B cell (primary cell): ENCODE measurements around the gene SPATA32. TPM values are rescaled to one million over a fixed set of nuclear protein-coding genes. Genes with fewer than 3 reads are reported as not detected.

Experiments
- ATAC-seq: fragments of 200-7000 bp; cut with Tn5 transposase; one replicate; pipeline ENCODE4 v1.10.0; 2021; ENCODE audit warnings: low read depth, mild to moderate bottlenecking, moderate number of reproducible peaks, moderate library complexity
- CTCF ChIA-PET: fragments of 350-600 bp; sonication (Branson Sonifier 250); formaldehyde crosslinking; loops from one replicate; lab custom pipeline; 2021; ENCODE audit warnings: antibody characterized with exemption, inconsistent platforms; lab: Charles Lee
- POLR2A ChIA-PET: fragments of 350-600 bp; sonication (Branson Sonifier 250); formaldehyde crosslinking; loops from one replicate; lab custom pipeline; 2021; ENCODE audit warnings: antibody characterized with exemption; lab: Charles Lee
- DNase-seq: peaks from one replicate; pipeline ENCODE4 v3.0.0; 2013
- H2AFZ ChIP-seq: 2 replicates; pipeline ENCODE4 v1.6.1; 2012; ENCODE audit warnings: mild to moderate bottlenecking, low read depth, low read length; ENCODE audit not compliant: insufficient read depth, poor library complexity, severe bottlenecking
- H3K27ac ChIP-seq, 2 donors: 1 replicate in 1 of 2; 2 replicates in 1 of 2; pipeline ENCODE4 v1.5.1; 2012 to 2013; ENCODE audit warnings: low read length in 2 of 2, mild to moderate bottlenecking in 2 of 2, moderate library complexity in 1 of 2
- H3K27me3 ChIP-seq, 4 experiments: fragments of 200-600 bp in 1 of 4; sonication (generic) in 1 of 4; replicated peaks in 1 of 4; 1 replicate in 2 of 4; 2 replicates in 2 of 4; pipeline versions ENCODE4 v1.6.1 to v1.7.0; 2013 to 2016; ENCODE audit warnings: low read length in 3 of 4, mild to moderate bottlenecking in 2 of 4, mixed read lengths in 1 of 4, moderate library complexity in 1 of 4; ENCODE audit not compliant: insufficient read depth in 4 of 4, control insufficient read depth in 3 of 4; ENCODE audit errors: control extremely low read depth in 1 of 4
- H3K36me3 ChIP-seq, 2 experiments: replicated peaks in 1 of 2; 1 replicate in 1 of 2; 2 replicates in 1 of 2; pipeline versions ENCODE4 v1.6.1 to v1.7.1; 2013; ENCODE audit warnings: low read length in 1 of 2; ENCODE audit not compliant: insufficient read depth in 2 of 2, control insufficient read depth in 1 of 2; ENCODE audit errors: control extremely low read depth in 1 of 2, extremely low read depth in 1 of 2
- H3K4me1 ChIP-seq, 2 donors: fragments of 200-600 bp in 1 of 2; sonication (generic) in 1 of 2; 1 replicate in 1 of 2; 2 replicates in 1 of 2; pipeline versions ENCODE4 v1.5.1 to v1.6.1; 2013 to 2017; ENCODE audit warnings: low read length in 2 of 2; ENCODE audit not compliant: control insufficient read depth in 2 of 2, insufficient read depth in 2 of 2
- H3K4me2 ChIP-seq: replicated peaks from 2 replicates; pipeline ENCODE3; 2012; ENCODE audit warnings: mild to moderate bottlenecking, low read depth, low read length; ENCODE audit not compliant: poor library complexity, severe bottlenecking
- H3K4me3 ChIP-seq, 5 experiments: fragments of 200-600 bp in 1 of 5; sonication (generic) in 1 of 5; 1 replicate in 3 of 5; 2 replicates in 2 of 5; pipeline versions ENCODE4 v1.5.1 to v1.7.0; 2011 to 2016; ENCODE audit warnings: low read length in 4 of 5, mild to moderate bottlenecking in 4 of 5, low read depth in 2 of 5, control low read depth in 1 of 5, moderate library complexity in 1 of 5; ENCODE audit not compliant: insufficient read depth in 1 of 5; ENCODE audit errors: control extremely low read depth in 1 of 5, extremely low read depth in 1 of 5
- H3K79me2 ChIP-seq: fragments of 200-600 bp; sonication (generic); one replicate; pipeline ENCODE4 v1.6.0; 2016; ENCODE audit warnings: low read length; ENCODE audit not compliant: control insufficient read depth, insufficient read depth
- H3K9ac ChIP-seq: fragments of 200-600 bp; sonication (generic); 2 replicates; pipeline ENCODE4 v1.6.1; 2017; ENCODE audit warnings: mild to moderate bottlenecking, low read length, moderate library complexity
- H3K9me3 ChIP-seq, 3 donors: one replicate each; pipeline versions ENCODE4 v1.6.1 to v1.7.1; 2013; ENCODE audit warnings: low read length in 2 of 3; ENCODE audit not compliant: control insufficient read depth in 2 of 3, insufficient read depth in 1 of 3; ENCODE audit errors: control extremely low read depth in 1 of 3
- H4K20me1 ChIP-seq: 2 replicates; pipeline ENCODE4 v1.6.0; 2012; ENCODE audit warnings: mild to moderate bottlenecking, low read length; ENCODE audit not compliant: insufficient read depth, control insufficient read depth, poor library complexity, severe bottlenecking
- H3K27ac Mint-ChIP-seq: one replicate; pipeline ENCODE4 v1.8.0; 2021; ENCODE audit warnings: mixed read lengths
- H3K27me3 Mint-ChIP-seq: one replicate; pipeline ENCODE4 v1.8.0; 2021; ENCODE audit warnings: mixed read lengths
- H3K4me1 Mint-ChIP-seq: one replicate; pipeline ENCODE4 v1.8.0; 2021; ENCODE audit warnings: mixed read lengths
- H3K4me3 Mint-ChIP-seq: one replicate; pipeline ENCODE4 v1.8.0; 2021; ENCODE audit warnings: mixed read lengths
- H3K9me3 Mint-ChIP-seq: one replicate; pipeline ENCODE4 v1.8.0; 2022; ENCODE audit warnings: mixed read lengths; ENCODE audit not compliant: insufficient read depth
- EZH2 ChIP-seq: IDR thresholded peaks from 2 replicates; pipeline ENCODE4 v1.6.1; 2012; ENCODE audit warnings: borderline replicate concordance, low read depth, mild to moderate bottlenecking, moderate library complexity, low read length; ENCODE audit not compliant: insufficient read depth, poor library complexity, severe bottlenecking
- WGBS: methylation state at CpG from one replicate; pipeline ENCODE4 v1.1.5; 2013; ENCODE audit warnings: missing lambda C conversion rate; ENCODE audit not compliant: insufficient coverage; 5-methylcytosine and 5-hydroxymethylcytosine counted together
- intact Hi-C: fragments of 100-400 bp; cut with micrococcal nuclease; formaldehyde crosslinking; loops from one replicate; pipeline ENCODE4 v1.10.0; 2022
- polyA plus RNA-seq: library from polyadenylated mRNA; depleted of rRNA; stranded (reverse); fragments of >200 nt; gene quantifications from 2 replicates; pipeline ENCODE4 v1.2.3, GENCODE V29; 2012
- total RNA-seq, 2 donors: library from RNA; stranded (reverse); fragments of 120-200 nt in 1 of 2; gene quantifications; 1 replicate in 1 of 2; 2 replicates in 1 of 2; pipeline versions ENCODE4 v1.2.3 to v1.2.4, GENCODE V29; 2013 to 2022
- TF ChIP-seq, protein P1 (sequence below): fragments of 200-600 bp; IDR thresholded peaks from one replicate; pipeline ENCODE4 v1.8.0; 2022; ENCODE audit warnings: antibody characterized with exemption, mild to moderate bottlenecking

The SPATA32 gene
- total and polyA plus RNA-seq, 2 donors (not counting 1 experiment from before 2014, with no cell fraction given) = 0.12 to 0.52 TPM

DNA sequence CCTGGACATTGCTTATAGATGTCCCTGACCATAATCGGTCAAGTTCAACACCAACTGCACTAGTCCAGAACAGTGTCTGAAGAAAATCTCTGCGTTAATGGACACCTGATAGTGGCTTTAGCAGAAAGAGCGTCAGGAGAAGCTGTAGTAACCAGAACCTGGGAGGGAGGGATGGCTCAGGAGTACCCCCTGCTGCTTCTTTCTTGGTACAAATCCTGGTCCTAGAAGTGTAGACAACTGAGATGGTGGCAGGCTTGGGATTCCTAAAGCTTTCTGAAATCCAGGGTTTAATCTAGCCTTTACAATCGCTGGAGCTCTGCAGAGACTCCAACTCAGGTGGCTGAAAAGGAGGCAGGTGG, 49.5 kb upstream of the SPATA32 start:
- H3K4me1 Mint-ChIP-seq = peaks cover 86% of the 10 kb centered on the region
- ChIA-PET CTCF (interaction anchor here (0.9 to 12.8 kb wide), 9 partner anchors 11 to 114 kb away, joined by 3 to 207 read pairs (median 26); partner anchors contain the start of gene FMNL1), POLR2A (interaction anchor here (0.6 to 2.5 kb wide), 7 partner anchors 9 to 278 kb away, joined by 3 to 21 read pairs (median 4); partner anchors contain the start of gene FMNL1)
- Histone ChIP-seq H3K27me3 (no peaks in the 10 kb centered on the region), H3K4me2 (peak overlapping the region; percentile 73), H3K36me3 (peaks cover 0 to 27% of the 10 kb centered on the region in 2 experiments), H4K20me1 (no peaks in the 10 kb centered on the region), H3K79me2 (peaks cover 96% of the 10 kb centered on the region), H3K27ac (peak overlapping the region; percentile 87 to 93), H3K9me3 (no peaks in the 10 kb centered on the region), H3K4me1 (peaks cover 87 to 92% of the 10 kb centered on the region in 2 donors), H3K4me3 (peak overlapping the region in 1 of 5 experiments; percentile 90), H2AFZ (no peak overlapping the region), H3K9ac (peak overlapping the region; percentile 60)
- intact Hi-C loops = no loop called here
- no peak for TF ChIP-seq EZH2
- TF ChIP-seq, protein P1, sequence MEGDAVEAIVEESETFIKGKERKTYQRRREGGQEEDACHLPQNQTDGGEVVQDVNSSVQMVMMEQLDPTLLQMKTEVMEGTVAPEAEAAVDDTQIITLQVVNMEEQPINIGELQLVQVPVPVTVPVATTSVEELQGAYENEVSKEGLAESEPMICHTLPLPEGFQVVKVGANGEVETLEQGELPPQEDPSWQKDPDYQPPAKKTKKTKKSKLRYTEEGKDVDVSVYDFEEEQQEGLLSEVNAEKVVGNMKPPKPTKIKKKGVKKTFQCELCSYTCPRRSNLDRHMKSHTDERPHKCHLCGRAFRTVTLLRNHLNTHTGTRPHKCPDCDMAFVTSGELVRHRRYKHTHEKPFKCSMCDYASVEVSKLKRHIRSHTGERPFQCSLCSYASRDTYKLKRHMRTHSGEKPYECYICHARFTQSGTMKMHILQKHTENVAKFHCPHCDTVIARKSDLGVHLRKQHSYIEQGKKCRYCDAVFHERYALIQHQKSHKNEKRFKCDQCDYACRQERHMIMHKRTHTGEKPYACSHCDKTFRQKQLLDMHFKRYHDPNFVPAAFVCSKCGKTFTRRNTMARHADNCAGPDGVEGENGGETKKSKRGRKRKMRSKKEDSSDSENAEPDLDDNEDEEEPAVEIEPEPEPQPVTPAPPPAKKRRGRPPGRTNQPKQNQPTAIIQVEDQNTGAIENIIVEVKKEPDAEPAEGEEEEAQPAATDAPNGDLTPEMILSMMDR = no peak
- H3K27ac Mint-ChIP-seq = peak overlapping the region; percentile 92
- H3K4me3 Mint-ChIP-seq = peak overlapping the region; percentile 68
- H3K9me3 Mint-ChIP-seq = no peaks in the 10 kb centered on the region
- ATAC-seq (no peak), DNase-seq (no peak)
- no peaks in the 10 kb centered on the region for H3K27me3 Mint-ChIP-seq
- WGBS = 90% methylated on average over 1 of the region's 4 CpGs
